ENCODE measurements around the gene FOXP1.

Gene FOXP1

GRCh38 chr3:71251156-71251775 is 332.3 kb downstream of the FOXP1 start:
- Histone ChIP-seq H3K4me3 (ENCODE audit: low read depth, low read length) (no peak overlapping the region), H3K14ac (ENCODE audit: low read length) (no peak overlapping the region), H3K4ac (ENCODE audit: low read depth, low read length) (no peak overlapping the region), H3K79me2 (ENCODE audit: control insufficient read depth, insufficient read depth, low read length, poor library complexity) (no peaks in the 10 kb centered on the region), H4K91ac (ENCODE audit: low read depth, low read length) (no peak overlapping the region), H3K27ac (ENCODE audit: low read depth, low read length) (no peak overlapping the region), H2AFZ (ENCODE audit: insufficient read depth, low read length, poor library complexity) (no peak overlapping the region), H4K12ac (ENCODE audit: low read depth, low read length) (no peak overlapping the region), H3K4me1 (ENCODE audit: control insufficient read depth in 1 of 2, insufficient read depth in 2 of 2, low read length in 2 of 2) (peaks cover 0 to 5% of the 10 kb centered on the region in 2 experiments), H4K8ac (ENCODE audit: low read depth, low read length) (no peak overlapping the region), H3K23ac (ENCODE audit: low read length) (no peak overlapping the region), H3K36me3 (ENCODE audit: control insufficient read depth in 1 of 2, insufficient read depth in 2 of 2, low read length in 2 of 2) (no peaks in the 10 kb centered on the region), H2BK120ac (ENCODE audit: insufficient read depth, low read length, poor library complexity) (no peak overlapping the region), H3K4me2 (ENCODE audit: low read length) (no peak overlapping the region), H2BK12ac (ENCODE audit: low read length) (no peak overlapping the region), H3K18ac (ENCODE audit: low read length) (no peak overlapping the region), H3K79me1 (ENCODE audit: low read length) (no peaks in the 10 kb centered on the region), H3K9ac (ENCODE audit: low read length) (no peak overlapping the region), H3K27me3 (ENCODE audit: insufficient read depth, low read length) (no peaks in the 10 kb centered on the region), H3K9me3 (ENCODE audit: insufficient read depth, low read depth, low read length) (no peaks in the 10 kb centered on the region), H2BK5ac (ENCODE audit: low read depth, low read length, poor library complexity) (no peak overlapping the region), H2AK5ac (ENCODE audit: low read length) (no peak overlapping the region)
- DNase-seq = no peak
- no CpG with 5 or more reads among the region's 8 CpGs for WGBS (ENCODE audit: extremely low coverage, insufficient coverage, insufficient read length)

- H2AFZ ChIP-seq (ENCODE audit: insufficient read depth, low read length, poor library complexity) = no peak overlapping the region
- H3K9ac ChIP-seq (ENCODE audit: low read length) = no peak overlapping the region
- H2BK120ac ChIP-seq (ENCODE audit: insufficient read depth, low read length, poor library complexity) = no peak overlapping the region
- no peaks in the 10 kb centered on the region for H3K36me3 ChIP-seq (ENCODE audit: control insufficient read depth in 1 of 2, insufficient read depth in 2 of 2, low read length in 2 of 2)
- H3K18ac ChIP-seq (ENCODE audit: low read length) = no peak overlapping the region
- no peak overlapping the region for H2BK5ac ChIP-seq (ENCODE audit: low read depth, low read length, poor library complexity)
- H4K8ac ChIP-seq (ENCODE audit: low read depth, low read length) = no peak overlapping the region
- no peak overlapping the region for H2AK5ac ChIP-seq (ENCODE audit: low read length)
- no peak overlapping the region for H3K27ac ChIP-seq (ENCODE audit: low read depth, low read length)
- no peak overlapping the region for H3K23ac ChIP-seq (ENCODE audit: low read length)
- no CpG with 5 or more reads among the region's 5 CpGs for whole genome bisulfite sequencing (ENCODE audit: extremely low coverage, insufficient coverage, insufficient read length)
- no peaks in the 10 kb centered on the region for H3K27me3 ChIP-seq (ENCODE audit: insufficient read depth, low read length)
- H3K4ac ChIP-seq (ENCODE audit: low read depth, low read length) = no peak overlapping the region
- no peak overlapping the region for H2BK12ac ChIP-seq (ENCODE audit: low read length)
- H4K91ac ChIP-seq (ENCODE audit: low read depth, low read length) = no peak overlapping the region
- H3K9me3 ChIP-seq (ENCODE audit: insufficient read depth, low read depth, low read length) = no peaks in the 10 kb centered on the region
- H3K4me3 ChIP-seq (ENCODE audit: low read depth, low read length) = no peak overlapping the region
- no peak overlapping the region for H4K12ac ChIP-seq (ENCODE audit: low read depth, low read length)
- no peak for DNase-seq
- H3K4me2 ChIP-seq (ENCODE audit: low read length) = no peak overlapping the region
- H3K4me1 ChIP-seq (ENCODE audit: control insufficient read depth in 1 of 2, insufficient read depth in 2 of 2, low read length in 2 of 2) = peaks cover 3 to 10% of the 10 kb centered on the region in 2 experiments
- H3K79me1 ChIP-seq (ENCODE audit: low read length) = peaks cover 2% of the 10 kb centered on the region
- H3K79me2 ChIP-seq (ENCODE audit: control insufficient read depth, insufficient read depth, low read length, poor library complexity) = no peaks in the 10 kb centered on the region
- no peak overlapping the region for H3K14ac ChIP-seq (ENCODE audit: low read length)
Observed at GRCh38 chr3:71250026-71250425, 333.5 kb downstream of the FOXP1 start.

GRCh38 chr3:71247958-71248335 is 335.6 kb downstream of the FOXP1 start:
- Histone ChIP-seq H3K79me1 (ENCODE audit: low read length) (peaks cover 2% of the 10 kb centered on the region), H3K79me2 (ENCODE audit: control insufficient read depth, insufficient read depth, low read length, poor library complexity) (no peaks in the 10 kb centered on the region), H3K23ac (ENCODE audit: low read length) (no peak overlapping the region), H3K4me3 (ENCODE audit: low read depth, low read length) (no peak overlapping the region), H2AK5ac (ENCODE audit: low read length) (no peak overlapping the region), H3K4ac (ENCODE audit: low read depth, low read length) (no peak overlapping the region), H2BK12ac (ENCODE audit: low read length) (no peak overlapping the region), H3K4me2 (ENCODE audit: low read length) (no peak overlapping the region), H3K18ac (ENCODE audit: low read length) (no peak overlapping the region), H3K27me3 (ENCODE audit: insufficient read depth, low read length) (no peaks in the 10 kb centered on the region), H2AFZ (ENCODE audit: insufficient read depth, low read length, poor library complexity) (no peak overlapping the region), H4K8ac (ENCODE audit: low read depth, low read length) (no peak overlapping the region), H3K14ac (ENCODE audit: low read length) (no peak overlapping the region), H4K91ac (ENCODE audit: low read depth, low read length) (no peak overlapping the region), H3K9ac (ENCODE audit: low read length) (no peak overlapping the region), H4K12ac (ENCODE audit: low read depth, low read length) (no peak overlapping the region), H2BK120ac (ENCODE audit: insufficient read depth, low read length, poor library complexity) (no peak overlapping the region), H2BK5ac (ENCODE audit: low read depth, low read length, poor library complexity) (no peak overlapping the region), H3K4me1 (ENCODE audit: control insufficient read depth in 1 of 2, insufficient read depth in 2 of 2, low read length in 2 of 2) (peaks cover 3 to 10% of the 10 kb centered on the region in 2 experiments), H3K27ac (ENCODE audit: low read depth, low read length) (no peak overlapping the region), H3K9me3 (ENCODE audit: insufficient read depth, low read depth, low read length) (no peaks in the 10 kb centered on the region), H3K36me3 (ENCODE audit: control insufficient read depth in 1 of 2, insufficient read depth in 2 of 2, low read length in 2 of 2) (no peaks in the 10 kb centered on the region)
- DNase-seq = no peak
- WGBS (ENCODE audit: extremely low coverage, insufficient coverage, insufficient read length) = no CpG with 5 or more reads among the region's 3 CpGs

DNA sequence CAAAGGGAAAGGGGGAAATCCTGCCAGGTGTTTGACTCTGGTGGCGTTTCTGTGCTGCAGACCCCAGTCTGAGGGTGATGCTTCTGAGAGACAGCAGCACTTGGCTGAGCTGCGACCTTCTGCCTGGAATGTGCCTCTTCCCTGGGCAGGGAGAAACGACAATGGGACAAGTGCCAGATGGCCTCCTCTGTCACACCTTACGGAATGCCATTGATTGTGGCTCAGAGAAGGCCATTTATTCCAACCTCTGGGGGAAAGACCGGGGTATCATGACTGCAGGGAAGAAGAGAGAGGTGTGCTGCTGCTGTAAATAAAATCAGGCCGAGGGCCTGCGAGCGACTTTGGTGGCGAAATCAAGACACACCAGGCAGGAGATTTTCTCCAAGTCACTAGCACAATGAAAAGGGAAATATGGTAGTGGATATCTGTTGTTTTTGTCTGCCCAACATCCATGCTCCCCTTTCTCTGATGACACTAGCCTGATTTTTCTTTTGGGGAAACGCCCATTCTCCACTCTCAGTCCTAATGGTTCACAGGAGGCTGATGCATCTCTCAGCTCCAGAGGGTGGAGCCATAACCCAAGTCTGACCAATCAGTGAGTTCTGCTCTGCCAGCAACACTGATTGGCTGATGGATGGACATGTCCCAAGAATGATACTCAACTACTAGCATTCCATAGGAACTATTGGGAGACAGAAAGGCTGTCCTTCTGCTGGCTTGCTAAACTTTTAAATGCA is 336.1 kb downstream of the FOXP1 start:
- Histone ChIP-seq H3K79me1 (ENCODE audit: low read length) (peaks cover 2% of the 10 kb centered on the region), H3K23ac (ENCODE audit: low read length) (no peak overlapping the region), H3K4me1 (ENCODE audit: control insufficient read depth in 1 of 2, insufficient read depth in 2 of 2, low read length in 2 of 2) (peaks cover 3 to 10% of the 10 kb centered on the region in 2 experiments), H2BK120ac (ENCODE audit: insufficient read depth, low read length, poor library complexity) (no peak overlapping the region), H4K91ac (ENCODE audit: low read depth, low read length) (no peak overlapping the region), H3K4me3 (ENCODE audit: low read depth, low read length) (no peak overlapping the region), H3K9me3 (ENCODE audit: insufficient read depth, low read depth, low read length) (no peaks in the 10 kb centered on the region), H2BK5ac (ENCODE audit: low read depth, low read length, poor library complexity) (no peak overlapping the region), H2BK12ac (ENCODE audit: low read length) (no peak overlapping the region), H3K4ac (ENCODE audit: low read depth, low read length) (no peak overlapping the region), H3K14ac (ENCODE audit: low read length) (no peak overlapping the region), H3K9ac (ENCODE audit: low read length) (no peak overlapping the region), H3K36me3 (ENCODE audit: control insufficient read depth in 1 of 2, insufficient read depth in 2 of 2, low read length in 2 of 2) (no peaks in the 10 kb centered on the region), H2AK5ac (ENCODE audit: low read length) (no peak overlapping the region), H3K27ac (ENCODE audit: low read depth, low read length) (no peak overlapping the region), H3K27me3 (ENCODE audit: insufficient read depth, low read length) (no peaks in the 10 kb centered on the region), H4K12ac (ENCODE audit: low read depth, low read length) (no peak overlapping the region), H3K18ac (ENCODE audit: low read length) (no peak overlapping the region), H3K79me2 (ENCODE audit: control insufficient read depth, insufficient read depth, low read length, poor library complexity) (no peaks in the 10 kb centered on the region), H3K4me2 (ENCODE audit: low read length) (no peak overlapping the region), H4K8ac (ENCODE audit: low read depth, low read length) (no peak overlapping the region), H2AFZ (ENCODE audit: insufficient read depth, low read length, poor library complexity) (no peak overlapping the region)
- no CpG with 5 or more reads among the region's 10 CpGs for WGBS (ENCODE audit: extremely low coverage, insufficient coverage, insufficient read length)
- no peak for DNase-seq

Measured in trophoblast cell (in vitro differentiated cells and primary cell).